WTC11 (cell line): ENCODE results near the gene STX5.

ENCODE experiments used
- CTCF ChIP-seq: fragments of 200-600 bp; IDR thresholded peaks from 2 replicates; pipeline ENCODE4 v1.8.0; 2022; ENCODE audit warnings: antibody characterized with exemption
- FOXP4 ChIP-seq: sonication (generic); formaldehyde crosslinking; IDR thresholded peaks from 2 replicates; pipeline ENCODE4 v1.8.0; 2022; ENCODE audit warnings: mild to moderate bottlenecking, missing genetic modification reagents
- IRF2 ChIP-seq: sonication (generic); formaldehyde crosslinking; IDR thresholded peaks from 2 replicates; pipeline ENCODE4 v1.8.0; 2022; ENCODE audit warnings: low read depth, missing genetic modification reagents, borderline replicate concordance
- NR1H2 ChIP-seq: sonication (generic); formaldehyde crosslinking; IDR thresholded peaks from 2 replicates; pipeline ENCODE4 v1.9.0; 2021; ENCODE audit warnings: mild to moderate bottlenecking, moderate library complexity, missing genetic modification reagents
- PRRX2 ChIP-seq: fragments of 250-450 bp; sonication (Bioruptor Pico); IDR thresholded peaks from 2 replicates; pipeline ENCODE4 v1.8.0; 2021; ENCODE audit warnings: mild to moderate bottlenecking

GRCh38 chr11:62757846-62758788 lies 73.7 kb downstream of the STX5 start:
- no peak for TF ChIP-seq NR1H2 (CRISPR knock-in tag)
- no peak for TF ChIP-seq CTCF
- TF ChIP-seq PRRX2: no peak
- no peak for TF ChIP-seq FOXP4 (CRISPR knock-in tag)
- no peak for TF ChIP-seq IRF2 (CRISPR knock-in tag)
